ENCODE measurements around the gene FOXP2.

GRCh38 chr7:114689406-114689805, 274.8 kb downstream of the FOXP2 start:
- TF ChIP-seq NFATC3 (CRISPR knock-in tag; IDR thresholded peaks at IDR 0.05) (no peak), TCF7L2 (IDR thresholded peaks at IDR 0.05; ENCODE audit: low read depth, low read length) (no peak), KAT7 (CRISPR knock-in tag; IDR thresholded peaks at IDR 0.05; ENCODE audit: borderline replicate concordance) (no peak), CTCF (CRISPR knock-in tag; IDR thresholded peaks at IDR 0.05) (no peak), ZNF292 (CRISPR knock-in tag; IDR thresholded peaks at IDR 0.05; ENCODE audit: borderline replicate concordance, low read depth) (no peak), ELF4 (CRISPR knock-in tag; IDR thresholded peaks at IDR 0.05; ENCODE audit: borderline replicate concordance) (no peak), ZNF839 (CRISPR knock-in tag; IDR thresholded peaks at IDR 0.05; ENCODE audit: borderline replicate concordance) (no peak), ZNF660 (CRISPR knock-in tag; IDR thresholded peaks at IDR 0.05; ENCODE audit: borderline replicate concordance, low read depth) (no peak), ZBTB25 (CRISPR knock-in tag; IDR thresholded peaks at IDR 0.05) (no peak), ZNF12 (CRISPR knock-in tag; IDR thresholded peaks at IDR 0.05) (no peak), NFIC (IDR thresholded peaks at IDR 0.05; ENCODE audit: low read length) (no peak)
- TF ChIP-seq, protein P1, sequence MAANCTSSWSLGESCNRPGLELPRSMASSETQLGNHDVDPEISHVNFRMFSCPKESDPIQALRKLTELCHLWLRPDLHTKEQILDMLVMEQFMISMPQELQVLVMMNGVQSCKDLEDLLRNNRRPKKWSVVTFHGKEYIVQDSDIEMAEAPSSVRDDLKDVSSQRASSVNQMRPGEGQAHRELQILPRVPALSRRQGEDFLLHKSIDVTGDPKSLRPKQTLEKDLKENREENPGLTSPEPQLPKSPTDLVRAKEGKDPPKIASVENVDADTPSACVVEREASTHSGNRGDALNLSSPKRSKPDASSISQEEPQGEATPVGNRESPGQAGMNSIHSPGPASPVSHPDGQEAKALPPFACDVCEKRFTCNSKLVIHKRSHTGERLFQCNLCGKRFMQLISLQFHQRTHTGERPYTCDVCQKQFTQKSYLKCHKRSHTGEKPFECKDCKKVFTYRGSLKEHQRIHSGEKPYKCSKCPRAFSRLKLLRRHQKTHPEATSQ (CRISPR knock-in tag; IDR thresholded peaks at IDR 0.05; ENCODE audit: borderline replicate concordance) = no peak
